Effector memory CD4-positive, alpha-beta T cell (primary cell): ENCODE results near the gene B3GLCT.
"Not testable (repeated sequence)": the region's sequence is repeated elsewhere in the genome, so short reads cannot be mapped to it uniquely, and the experiment has no call there.

ENCODE experiments used
- DNase-seq, 3 donors: peaks; one replicate each; pipeline ENCODE4 v3.0.0-alpha.2; 2020
- H3K27ac ChIP-seq: 2 replicates; pipeline ENCODE4 v1.7.0; 2013; ENCODE audit warnings: mild to moderate bottlenecking, low read length, moderate library complexity; ENCODE audit not compliant: insufficient read depth, poor library complexity, severe bottlenecking
- H3K27me3 ChIP-seq: replicated peaks from 2 replicates; pipeline ENCODE4 v1.7.0; 2013; ENCODE audit warnings: mild to moderate bottlenecking, low read length; ENCODE audit not compliant: insufficient read depth, control insufficient read depth, poor library complexity, severe bottlenecking
- H3K36me3 ChIP-seq: 2 replicates; pipeline ENCODE4 v1.7.0; 2013; ENCODE audit warnings: mild to moderate bottlenecking, low read length, moderate library complexity; ENCODE audit not compliant: control insufficient read depth, insufficient read depth
- H3K4me1 ChIP-seq: 2 replicates; pipeline ENCODE4 v1.7.0; 2013; ENCODE audit warnings: low read length, mild to moderate bottlenecking; ENCODE audit not compliant: control insufficient read depth, insufficient read depth, poor library complexity, severe bottlenecking
- H3K4me3 ChIP-seq: 2 replicates; pipeline ENCODE4 v1.7.0; 2013; ENCODE audit warnings: low read length, low read depth, mild to moderate bottlenecking; ENCODE audit not compliant: insufficient read depth, poor library complexity, severe bottlenecking
- H3K9me3 ChIP-seq: 2 replicates; pipeline ENCODE4 v1.7.0; 2013; ENCODE audit warnings: mild to moderate bottlenecking, low read length, moderate library complexity; ENCODE audit not compliant: control insufficient read depth

Gene B3GLCT

GRCh38 chr13:31331068-31331467 is 131.3 kb downstream of the B3GLCT start:
- Histone ChIP-seq H3K27me3 (no peaks in the 10 kb centered on the region), H3K9me3 (peaks cover 4% of the 10 kb centered on the region), H3K4me1 (no peaks in the 10 kb centered on the region), H3K4me3 (no peak overlapping the region), H3K36me3 (peaks cover 3% of the 10 kb centered on the region), H3K27ac (no peak overlapping the region)
- no peak for DNase-seq

- Histone ChIP-seq H3K4me3 (no peak overlapping the region), H3K27ac (no peak overlapping the region), H3K4me1 (no peaks in the 10 kb centered on the region), H3K27me3 (no peaks in the 10 kb centered on the region), H3K36me3 (peaks cover 3% of the 10 kb centered on the region), H3K9me3 (peaks cover 4% of the 10 kb centered on the region)
- no peak for DNase-seq
These were observed 134.8 kb downstream of the B3GLCT start for GRCh38 chr13:31334547-31334946.

GRCh38 chr13:31334994-31335557 is 135.3 kb downstream of the B3GLCT start:
- Histone ChIP-seq H3K27me3 (no peaks in the 10 kb centered on the region), H3K4me1 (no peaks in the 10 kb centered on the region), H3K36me3 (peaks cover 1% of the 10 kb centered on the region), H3K9me3 (peaks cover 4% of the 10 kb centered on the region), H3K27ac (no peak overlapping the region), H3K4me3 (no peak overlapping the region)
- no peak for DNase-seq

GRCh38 chr13:31339616-31340015 is 139.8 kb downstream of the B3GLCT start:
- not testable (repeated sequence) for DNase-seq, H3K4me1 ChIP-seq, H3K27ac ChIP-seq, H3K27me3 ChIP-seq, H3K4me3 ChIP-seq, H3K9me3 ChIP-seq, H3K36me3 ChIP-seq

GRCh38 chr13:31340848-31341247 is 141.1 kb downstream of the B3GLCT start:
- H3K36me3 ChIP-seq, H3K4me1 ChIP-seq, H3K27ac ChIP-seq, DNase-seq, H3K4me3 ChIP-seq, H3K9me3 ChIP-seq, H3K27me3 ChIP-seq: not testable (repeated sequence)

GRCh38 chr13:31346891-31347290 is 147.1 kb downstream of the B3GLCT start:
- H3K9me3 ChIP-seq = no peaks in the 10 kb centered on the region
- no peak for DNase-seq

GRCh38 chr13:31349156-31349555 is 149.4 kb downstream of the B3GLCT start:
- no peaks in the 10 kb centered on the region for H3K36me3 ChIP-seq
- DNase-seq = no peak
- H3K27ac ChIP-seq = no peak overlapping the region
- H3K4me1 ChIP-seq = no peaks in the 10 kb centered on the region
- no peak overlapping the region for H3K4me3 ChIP-seq
- H3K9me3 ChIP-seq = no peaks in the 10 kb centered on the region
- H3K27me3 ChIP-seq = no peaks in the 10 kb centered on the region

More at GRCh38 chr13:31346891-31347290, 147.1 kb downstream of the B3GLCT start:
- Histone ChIP-seq H3K4me3 (no peak overlapping the region), H3K36me3 (no peaks in the 10 kb centered on the region), H3K4me1 (no peaks in the 10 kb centered on the region), H3K27me3 (no peaks in the 10 kb centered on the region), H3K27ac (no peak overlapping the region)

- Histone ChIP-seq H3K4me3 (no peak overlapping the region), H3K9me3 (no peaks in the 10 kb centered on the region), H3K27ac (no peak overlapping the region), H3K36me3 (no peaks in the 10 kb centered on the region), H3K4me1 (no peaks in the 10 kb centered on the region), H3K27me3 (no peaks in the 10 kb centered on the region)
- no peak for DNase-seq
These were observed 150.8 kb downstream of the B3GLCT start for GRCh38 chr13:31350560-31350959.

GRCh38 chr13:31351376-31351775 is 151.6 kb downstream of the B3GLCT start:
- no peaks in the 10 kb centered on the region for H3K27me3 ChIP-seq
- DNase-seq = no peak
- no peaks in the 10 kb centered on the region for H3K36me3 ChIP-seq
- H3K27ac ChIP-seq = no peak overlapping the region
- H3K4me1 ChIP-seq = no peaks in the 10 kb centered on the region
- H3K4me3 ChIP-seq = no peak overlapping the region
- H3K9me3 ChIP-seq = no peaks in the 10 kb centered on the region

GRCh38 chr13:31352467-31352866 is 152.7 kb downstream of the B3GLCT start:
- H3K27me3 ChIP-seq = no peaks in the 10 kb centered on the region
- no peaks in the 10 kb centered on the region for H3K9me3 ChIP-seq
- no peaks in the 10 kb centered on the region for H3K36me3 ChIP-seq
- H3K4me3 ChIP-seq = no peak overlapping the region
- H3K4me1 ChIP-seq = no peaks in the 10 kb centered on the region
- DNase-seq = no peak
- no peak overlapping the region for H3K27ac ChIP-seq
